HG02981 (cell line): Measurements from ENCODE around the gene OR52B4.
A peak's percentile ranks its signal among the peaks of the same experiment; 100 is the strongest.
"Not testable (repeated sequence)": the region's sequence is repeated elsewhere in the genome, so short reads cannot be mapped to it uniquely, and the experiment has no call there.

Experiments
- ATAC-seq: cut with Tn5 transposase; IDR thresholded peaks from one replicate; pipeline ENCODE4 v1.9.1; 2021; ENCODE audit warnings: mild to moderate bottlenecking, moderate library complexity; ENCODE audit not compliant: unreplicated experiment

The OR52B4 gene

GRCh38 chr11:4368286-4368685, at the start of gene OR52B4:
OR52B4 (minus strand) TSS chr11:4368386; CDS start chr11:4368295, 91 bp downstream.
- ATAC-seq: no peak

DNA sequence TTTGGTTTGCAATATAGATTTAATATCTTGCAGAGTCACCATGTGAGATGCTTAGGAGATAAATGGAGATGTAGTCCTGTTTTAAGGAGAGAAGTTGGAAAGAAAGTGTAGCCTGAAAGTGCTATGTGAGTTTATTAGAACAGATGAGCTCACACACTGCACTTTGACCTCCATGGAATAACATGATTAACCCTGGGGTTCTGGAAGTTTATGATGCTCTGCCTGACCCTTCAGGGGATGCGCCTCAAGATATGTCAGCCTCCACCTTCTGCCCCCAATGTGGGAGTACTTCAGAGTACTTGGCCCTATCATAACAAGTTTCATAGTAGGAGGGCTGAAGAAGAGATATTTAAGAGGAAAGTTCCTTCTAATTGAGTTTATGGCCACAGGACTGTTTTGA, 48.6 kb upstream of the OR52B4 start:
- no peak for ATAC-seq

GRCh38 chr11:4416306-4416705, 48.1 kb upstream of the OR52B4 start:
- no peak for ATAC-seq

DNA sequence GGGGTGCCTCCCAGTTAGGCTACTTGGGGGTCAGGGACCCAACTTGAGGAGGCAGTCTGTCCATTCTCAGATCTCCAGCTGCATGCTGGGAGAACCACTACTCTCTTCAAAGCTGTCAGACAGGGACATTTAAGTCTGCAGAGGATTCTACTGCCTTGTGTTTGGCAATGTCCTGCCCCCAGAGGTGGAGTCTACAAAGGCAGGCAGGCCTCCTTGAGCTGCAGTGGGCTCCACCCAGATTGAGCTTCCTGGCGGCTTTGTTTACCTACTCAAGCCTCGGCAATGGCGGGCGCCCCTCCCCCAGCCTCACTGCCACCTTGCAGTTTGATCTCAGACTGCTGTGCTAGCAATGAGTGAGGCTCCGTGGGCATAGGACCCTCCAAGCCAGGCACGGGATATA, 38.0 kb upstream of the OR52B4 start:
- not testable (repeated sequence) for ATAC-seq

DNA sequence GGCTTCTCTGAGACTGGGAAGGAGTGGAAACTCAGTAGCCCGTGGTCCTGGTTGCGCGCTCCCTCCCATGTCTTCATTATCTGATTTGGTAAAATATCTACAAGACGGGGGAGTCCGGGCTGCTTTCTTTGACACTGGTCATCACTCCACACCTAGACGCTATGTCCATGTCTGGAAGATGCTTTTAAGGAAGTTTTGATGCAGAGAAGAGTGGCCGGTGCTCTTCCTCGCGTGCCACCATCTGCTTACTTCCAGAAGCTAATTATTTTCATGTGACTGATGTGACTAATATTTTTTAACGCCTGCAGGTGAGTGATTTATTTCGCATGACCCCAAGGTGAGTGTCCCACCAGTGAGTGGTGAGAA, 25.7 kb upstream of the OR52B4 start:
- peak; percentile 15 for ATAC-seq

DNA sequence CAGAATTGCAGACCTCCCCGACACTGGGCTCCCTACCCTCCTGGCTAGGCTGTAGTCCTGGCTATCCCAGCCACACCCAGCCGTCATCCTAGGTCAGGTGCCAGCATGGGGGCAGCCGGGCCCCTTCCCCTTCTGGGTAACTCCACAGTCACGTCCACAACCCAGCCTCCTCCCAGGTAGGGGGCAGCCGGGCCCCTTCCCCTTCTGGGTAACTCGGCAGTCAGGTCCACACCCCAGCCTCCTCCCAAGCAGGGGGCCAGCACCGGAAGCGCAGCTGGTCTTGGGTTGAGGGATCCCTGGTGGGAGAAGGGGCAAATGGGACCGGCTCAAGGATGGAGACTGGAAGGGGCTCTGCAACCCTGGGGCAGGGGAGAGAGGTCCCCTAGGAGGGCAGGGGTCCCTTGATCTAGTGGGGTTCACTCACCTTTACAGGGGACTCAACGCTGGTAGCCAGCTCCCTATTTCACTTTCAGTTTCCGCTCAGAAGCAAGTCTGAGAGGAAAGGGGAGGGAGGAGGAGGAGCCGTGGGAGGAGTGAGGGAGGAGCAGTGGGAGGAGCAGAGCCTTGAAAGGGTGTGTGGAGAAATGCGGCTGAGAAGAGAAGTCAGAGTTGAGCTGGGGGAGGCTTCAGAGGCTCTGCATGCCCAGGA, 25.1 kb upstream of the OR52B4 start, which contains the start of gene TRIM21:
TSS of gene TRIM21 (minus strand) at position 494 of the 649 bp plus-strand sequence. CDS start 3,293 bp downstream, outside the sequence.
- peak; percentile 100 for ATAC-seq

- ATAC-seq: no peak
These were observed 20.0 kb upstream of the OR52B4 start for GRCh38 chr11:4388221-4388620.

GRCh38 chr11:4385978-4386740, 18.0 kb upstream of the OR52B4 start:
- no peak for ATAC-seq

GRCh38 chr11:4381901-4382300, 13.7 kb upstream of the OR52B4 start:
- no peak for ATAC-seq

GRCh38 chr11:4375431-4376140, 7.4 kb upstream of the OR52B4 start:
- no peak for ATAC-seq

DNA sequence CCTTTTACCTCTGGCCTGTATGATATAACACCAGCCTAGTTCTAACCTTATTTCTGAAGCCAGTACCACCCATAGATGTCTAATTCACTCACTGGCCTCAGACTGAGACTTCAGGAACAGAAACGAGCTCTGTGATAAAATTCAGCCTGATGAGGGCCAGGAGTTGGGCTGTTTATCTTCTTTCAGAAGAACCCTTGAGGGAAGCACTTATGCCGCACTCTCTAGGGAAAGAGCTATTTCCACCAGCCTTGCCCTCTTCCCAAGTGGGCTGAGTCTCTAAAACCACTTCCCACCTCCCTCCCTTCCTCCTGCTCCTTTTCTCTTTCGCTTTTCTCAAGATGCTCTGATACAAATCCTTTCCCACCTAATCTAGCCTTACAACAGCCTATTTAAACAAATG, 2.0 kb upstream of the OR52B4 start:
- no peak for ATAC-seq

DNA sequence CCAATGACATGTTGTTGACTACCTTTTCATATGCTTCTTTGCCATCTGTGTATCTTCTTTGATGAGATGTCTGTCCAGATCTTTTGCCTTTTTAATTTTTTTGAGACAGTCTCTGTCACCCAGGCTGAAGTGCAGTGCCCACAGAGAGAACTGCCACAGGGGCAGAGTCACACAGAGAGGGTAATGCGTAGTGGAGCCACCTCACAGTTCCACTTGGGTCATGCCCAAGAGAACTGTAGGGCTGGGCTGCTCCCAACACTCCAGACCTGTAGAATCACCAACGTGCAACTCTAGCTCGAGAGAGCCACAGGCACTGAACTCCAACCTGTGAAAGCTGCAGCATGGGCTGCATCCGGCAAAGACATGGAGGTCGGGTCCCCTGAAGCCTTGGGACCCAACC, 20.0 kb downstream of the OR52B4 start:
- ATAC-seq: not testable (repeated sequence)

DNA sequence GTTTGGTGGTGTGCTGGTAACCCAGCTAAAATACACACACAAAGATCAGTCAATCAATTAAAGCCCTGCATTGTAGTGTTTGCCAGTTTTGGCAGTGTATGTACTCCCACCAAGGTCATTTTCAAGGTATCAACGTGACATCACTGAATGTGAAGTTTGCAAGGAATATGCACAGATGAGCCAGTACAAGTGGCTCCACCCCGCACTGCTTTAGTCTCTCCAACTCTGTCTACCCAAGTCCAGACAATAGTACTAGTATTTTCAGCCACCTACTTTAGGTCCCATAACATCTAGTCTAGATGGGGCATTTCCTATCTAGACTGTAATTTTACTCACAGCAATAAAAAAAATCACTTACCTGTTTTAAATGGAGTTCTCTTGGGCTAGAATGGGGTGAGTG, 22.8 kb downstream of the OR52B4 start:
- ATAC-seq: not testable (repeated sequence)

GRCh38 chr11:4334356-4334755, 33.8 kb downstream of the OR52B4 start:
- not testable (repeated sequence) for ATAC-seq
